Activated CD8-positive, alpha-beta memory T cell treated with anti-CD3 and anti-CD28 coated beads, Interleukin-2, amount 50 U/mL, for 4 hours (primary cell): ENCODE data around the gene CDC42EP2.
"Not testable (repeated sequence)": the region's sequence is repeated elsewhere in the genome, so short reads cannot be mapped to it uniquely, and the experiment has no call there.

Source experiments
- DNase-seq: peaks from one replicate; pipeline ENCODE4 v3.0.0-alpha.2; 2020

Gene CDC42EP2

DNA sequence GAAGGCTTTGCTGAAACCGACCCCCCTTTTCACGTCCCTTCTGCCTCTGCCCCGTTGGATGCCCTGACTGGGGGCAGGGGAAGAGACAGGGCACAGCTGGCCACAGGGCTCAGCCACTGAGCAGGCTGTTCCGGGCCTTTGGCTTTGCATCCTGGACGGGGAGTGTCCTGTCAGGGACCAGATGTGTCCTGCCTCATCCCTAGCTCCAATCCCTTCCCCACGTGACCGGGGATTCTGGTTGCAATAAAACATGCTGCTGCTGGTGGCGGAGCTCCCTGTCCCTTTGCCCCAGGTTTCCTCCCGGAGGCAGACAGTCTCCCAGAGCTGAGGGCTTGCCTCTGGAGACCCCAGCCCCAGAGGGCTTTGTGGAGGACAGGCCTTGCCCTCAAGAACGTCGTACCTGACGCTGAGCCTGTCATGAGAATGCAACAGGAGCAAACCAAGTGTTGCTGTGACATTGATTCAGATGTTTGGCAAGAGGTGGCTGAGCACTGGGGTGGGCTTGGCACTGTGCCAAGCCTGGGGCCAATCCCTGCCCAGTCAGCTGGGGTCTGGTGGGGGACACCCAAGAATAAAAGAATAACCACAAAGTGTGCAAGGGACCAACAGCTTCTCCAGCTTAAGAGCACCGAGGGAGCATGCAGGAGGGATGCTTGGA lies 7.3 kb downstream of the CDC42EP2 start:
- no peak for DNase-seq

DNA sequence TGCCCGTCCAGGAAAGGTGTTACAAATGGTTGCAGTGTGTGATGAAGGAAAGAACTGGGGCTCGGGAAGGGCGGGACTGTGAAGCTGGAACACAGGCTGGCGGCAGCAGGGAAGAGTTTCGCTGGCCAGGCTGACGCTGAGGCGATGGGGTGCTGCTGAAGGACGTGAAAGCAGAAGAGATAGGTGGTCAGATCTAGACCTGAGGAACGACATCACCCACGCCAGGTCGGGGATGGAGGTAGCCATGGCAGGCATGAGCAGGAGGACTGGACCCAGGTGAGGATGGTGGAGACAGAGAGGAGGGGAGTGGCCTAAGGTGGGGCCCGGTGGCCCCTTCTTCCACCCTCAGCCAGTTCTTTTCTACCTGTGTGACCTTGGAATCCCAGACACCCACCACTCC lies 9.1 kb downstream of the CDC42EP2 start:
- DNase-seq: no peak

DNA sequence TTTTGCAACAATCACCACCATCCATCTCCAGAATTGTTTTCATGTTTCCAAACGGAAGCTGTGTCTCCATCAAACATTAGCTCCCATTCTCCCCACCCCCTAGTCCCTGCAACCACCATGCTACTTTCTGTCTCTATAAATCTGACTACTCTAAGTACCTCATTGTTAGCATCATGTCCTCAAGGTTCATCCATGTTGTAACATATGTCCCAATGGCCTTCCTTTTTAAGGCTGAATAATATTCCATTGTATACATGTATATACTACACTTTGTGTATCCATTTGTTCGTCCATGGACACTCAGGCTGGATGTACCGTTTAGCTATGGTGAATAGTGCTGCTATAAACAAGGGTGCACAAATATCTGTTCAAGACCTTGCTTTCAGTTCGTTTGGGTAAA lies 10.8 kb downstream of the CDC42EP2 start:
- DNase-seq: no peak

DNA sequence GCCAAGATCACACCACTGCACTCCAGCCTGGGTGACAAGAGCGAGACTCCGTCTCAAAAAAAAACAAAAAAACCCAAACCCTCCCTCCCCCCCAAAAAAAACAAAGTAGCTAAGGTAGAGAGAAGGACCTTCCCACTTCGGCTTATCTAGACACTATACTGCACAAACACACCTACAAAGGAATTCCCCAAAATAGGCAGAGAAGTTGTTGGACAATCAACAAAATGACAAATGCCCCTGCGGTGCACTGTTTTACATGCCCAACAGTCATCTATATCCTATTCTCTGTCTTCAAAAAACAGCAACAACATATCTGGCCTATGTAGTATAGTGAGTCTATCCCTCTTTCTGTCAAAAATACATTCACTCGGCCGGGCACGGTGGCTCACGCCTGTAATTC lies 12.4 kb downstream of the CDC42EP2 start:
- no peak for DNase-seq

DNA sequence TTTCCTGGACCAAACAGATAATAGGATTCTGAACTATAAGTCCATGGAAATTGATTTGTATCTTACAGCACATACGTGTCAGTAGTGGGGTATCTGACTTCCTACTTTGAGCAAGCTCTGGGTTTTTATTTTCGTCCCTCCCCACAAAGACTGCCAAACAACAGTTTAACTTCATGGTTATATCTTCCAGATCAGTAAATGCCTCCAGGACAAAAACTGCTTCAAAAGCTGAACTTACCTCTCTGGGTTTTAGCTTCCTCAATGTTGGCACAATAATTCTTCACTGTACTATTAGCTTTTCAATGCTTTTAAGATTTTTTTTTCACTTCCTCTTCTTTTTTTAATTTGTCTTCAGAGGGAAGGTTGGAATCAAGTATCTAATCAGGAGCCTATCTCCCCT lies 14.8 kb downstream of the CDC42EP2 start:
- DNase-seq: no peak

DNA sequence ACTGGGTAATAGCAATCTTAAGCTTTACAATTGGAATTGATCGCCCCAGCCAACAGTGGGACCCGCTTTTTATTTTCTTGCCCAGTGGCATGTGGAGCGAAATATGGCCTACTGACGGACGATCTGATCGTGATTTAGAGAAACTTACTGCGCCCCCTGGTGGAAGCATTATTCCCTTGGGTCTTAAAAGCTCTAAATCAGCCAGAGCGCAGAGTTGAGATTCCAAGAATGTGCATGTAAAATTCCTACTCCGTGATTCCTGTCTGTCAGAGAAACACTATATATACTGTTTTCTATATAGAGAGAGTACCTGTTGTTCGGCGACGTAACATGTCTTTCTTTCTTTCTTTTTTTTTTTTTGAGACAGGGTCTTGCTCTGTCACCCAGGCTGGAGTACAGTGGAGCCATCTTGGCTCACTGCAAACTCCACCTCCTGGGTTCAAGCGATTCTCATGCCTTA lies 15.3 kb downstream of the CDC42EP2 start:
- peak; percentile 83 for DNase-seq

DNA sequence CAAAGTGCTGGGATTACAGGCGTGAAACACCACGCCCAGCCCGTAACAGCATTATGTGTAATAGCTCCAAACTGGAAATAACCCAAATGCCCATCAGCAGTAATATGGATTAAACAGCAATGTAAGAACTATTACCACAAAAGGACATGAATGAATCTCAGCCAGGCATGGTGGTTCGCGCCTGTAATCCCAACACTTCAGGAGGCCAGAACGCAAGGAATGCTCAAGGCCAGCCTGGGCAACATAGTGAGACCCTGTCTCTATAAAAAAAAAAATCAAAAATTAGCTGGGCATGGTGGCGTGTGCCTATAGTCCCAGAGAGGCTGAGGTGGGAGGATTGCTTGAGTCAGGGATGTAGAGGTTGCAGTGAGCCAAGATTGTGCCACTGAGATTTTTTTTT lies 15.9 kb downstream of the CDC42EP2 start:
- no peak for DNase-seq

DNA sequence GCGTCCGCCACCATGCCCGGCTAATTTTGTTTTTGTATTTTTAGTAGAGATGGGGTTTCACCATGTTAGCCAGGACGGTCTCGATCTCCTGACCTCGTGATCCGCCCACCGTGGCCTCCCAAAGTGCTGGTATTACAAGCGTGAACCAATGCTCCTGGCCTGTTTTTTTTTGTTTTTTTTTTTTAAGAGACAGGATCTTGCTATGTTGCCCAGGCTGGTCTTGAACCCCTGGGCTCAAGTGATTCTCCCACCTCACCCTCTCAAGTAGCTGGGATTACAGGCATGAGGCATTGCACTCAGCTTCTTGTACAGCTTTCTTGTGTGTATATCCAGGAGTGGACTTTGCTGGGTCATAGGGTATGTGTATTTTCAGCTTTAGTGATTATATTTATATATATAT lies 17.9 kb downstream of the CDC42EP2 start:
- not testable (repeated sequence) for DNase-seq

DNA sequence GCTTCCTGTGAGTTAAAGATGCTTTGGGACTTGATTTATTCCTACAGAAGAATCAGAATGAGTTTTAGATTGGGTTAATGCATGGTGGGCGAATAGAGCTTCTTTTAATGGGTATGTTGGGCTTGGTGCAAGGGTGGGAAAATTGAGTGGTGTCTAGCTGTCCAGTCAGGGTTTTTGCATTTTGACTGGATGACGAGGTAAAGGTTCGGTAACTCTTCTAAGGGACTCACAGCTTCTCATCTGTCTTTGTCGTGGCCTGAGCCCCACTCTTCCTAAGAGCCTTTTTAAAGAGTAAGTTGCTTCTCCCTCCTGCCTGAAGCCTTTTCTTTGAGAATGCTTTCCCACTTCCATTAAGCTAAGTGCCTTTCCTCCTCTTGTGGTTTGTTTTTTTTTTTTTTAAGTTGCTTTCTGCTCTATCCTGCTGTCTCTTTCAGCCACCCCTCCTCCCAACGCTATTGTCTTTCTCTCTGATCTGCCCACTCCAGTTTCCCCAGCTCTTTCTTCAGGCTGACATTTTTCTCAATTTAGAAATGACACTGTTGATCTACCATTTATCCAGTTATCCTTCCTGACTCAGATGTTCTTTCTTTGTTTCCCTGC lies 20.1 kb downstream of the CDC42EP2 start:
- no peak for DNase-seq

DNA sequence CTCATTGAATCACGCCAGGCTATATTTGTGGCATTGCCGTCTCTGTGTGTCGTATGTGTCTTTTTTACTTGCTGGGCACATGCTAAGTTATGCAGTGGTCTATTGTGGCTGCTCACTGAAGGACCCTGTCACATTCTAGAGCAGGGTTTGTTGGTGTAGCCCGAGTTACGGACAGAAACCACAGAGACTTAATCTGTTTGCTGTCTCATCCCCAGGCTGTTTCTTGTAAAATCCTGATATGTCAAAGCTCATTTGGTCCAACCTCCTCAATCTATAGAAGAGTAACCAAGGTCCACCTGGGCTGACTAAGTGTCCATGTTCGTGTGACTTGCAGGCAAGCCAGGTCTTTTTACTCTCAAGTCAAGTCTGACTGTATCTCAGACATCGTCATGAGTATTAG lies 24.0 kb downstream of the CDC42EP2 start:
- no peak for DNase-seq

DNA sequence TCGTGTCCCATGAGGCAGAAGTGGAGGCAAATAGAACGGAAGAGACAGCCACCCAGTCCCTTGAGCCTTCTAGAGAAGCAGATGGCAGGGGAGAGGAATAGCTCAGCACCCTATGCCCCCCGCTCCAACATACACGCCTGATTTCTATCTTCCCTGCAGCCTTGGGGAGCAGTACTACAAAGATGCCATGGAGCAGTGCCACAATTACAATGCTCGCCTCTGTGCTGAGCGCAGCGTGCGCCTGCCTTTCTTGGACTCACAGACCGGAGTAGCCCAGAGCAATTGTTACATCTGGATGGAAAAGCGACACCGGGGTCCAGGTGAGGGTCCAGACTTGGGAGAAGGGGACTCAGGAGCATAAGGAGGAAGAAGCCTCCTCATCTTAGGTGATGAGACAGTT lies 25.6 kb downstream of the CDC42EP2 start:
- DNase-seq: no peak

DNA sequence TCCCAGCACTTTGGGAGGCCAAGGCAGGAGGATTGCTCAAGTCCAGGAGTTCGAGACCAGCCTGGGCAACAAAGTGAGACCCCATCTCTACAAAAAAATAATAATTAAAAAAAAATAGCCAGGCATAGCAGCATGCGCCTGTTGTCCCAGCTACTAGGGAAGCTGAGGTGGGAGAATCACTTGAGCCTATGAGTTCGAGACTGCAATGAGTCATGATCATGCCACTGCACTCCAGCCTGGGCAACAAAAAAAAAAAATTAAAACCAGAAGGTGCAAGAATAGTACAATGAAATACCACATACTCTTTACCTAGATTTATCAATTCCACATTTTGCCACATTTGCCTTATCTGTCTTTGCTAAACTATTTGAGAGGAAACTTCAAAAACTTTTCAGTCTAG lies 27.2 kb downstream of the CDC42EP2 start:
- DNase-seq: no peak

DNA sequence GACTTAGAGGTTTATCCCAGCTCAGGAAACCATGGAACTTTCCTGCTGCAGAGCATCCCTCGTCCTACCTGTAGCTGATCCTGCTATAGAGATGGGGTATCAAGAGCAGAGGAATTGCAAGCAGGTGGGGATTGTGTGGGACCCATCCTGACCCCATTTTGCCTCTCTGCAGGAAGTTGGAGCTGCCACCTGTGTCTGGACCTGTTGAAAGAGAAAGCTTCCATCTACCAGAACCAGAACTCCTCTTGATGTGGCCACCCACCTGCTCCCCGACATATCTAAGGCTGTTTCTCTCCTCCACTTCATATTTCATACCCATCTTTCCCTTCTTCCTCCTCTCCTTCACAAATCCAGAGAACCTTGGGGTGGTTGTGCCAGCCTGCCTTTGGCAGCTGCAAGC lies 36.8 kb downstream of the CDC42EP2 start:
- no peak for DNase-seq

DNA sequence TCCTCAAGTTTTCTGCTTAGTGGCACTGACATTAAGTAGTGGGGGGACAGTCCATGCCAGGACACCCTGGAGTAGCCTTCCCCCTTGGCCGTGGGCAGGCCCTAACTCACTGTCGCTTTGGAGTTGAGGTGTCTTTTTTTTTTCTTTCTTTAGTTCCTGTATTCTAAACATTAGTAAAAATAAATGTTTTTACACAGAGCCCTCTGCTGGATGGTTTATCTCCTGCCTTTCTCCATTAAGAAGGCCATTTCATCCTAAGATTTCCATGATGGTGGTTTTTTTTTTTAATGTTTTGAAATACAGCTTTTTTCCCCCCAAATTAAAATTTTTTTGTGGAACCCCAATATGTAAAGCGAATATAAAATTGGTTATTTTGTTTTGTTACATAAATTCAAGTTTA lies 38.1 kb downstream of the CDC42EP2 start:
- DNase-seq: no peak

DNA sequence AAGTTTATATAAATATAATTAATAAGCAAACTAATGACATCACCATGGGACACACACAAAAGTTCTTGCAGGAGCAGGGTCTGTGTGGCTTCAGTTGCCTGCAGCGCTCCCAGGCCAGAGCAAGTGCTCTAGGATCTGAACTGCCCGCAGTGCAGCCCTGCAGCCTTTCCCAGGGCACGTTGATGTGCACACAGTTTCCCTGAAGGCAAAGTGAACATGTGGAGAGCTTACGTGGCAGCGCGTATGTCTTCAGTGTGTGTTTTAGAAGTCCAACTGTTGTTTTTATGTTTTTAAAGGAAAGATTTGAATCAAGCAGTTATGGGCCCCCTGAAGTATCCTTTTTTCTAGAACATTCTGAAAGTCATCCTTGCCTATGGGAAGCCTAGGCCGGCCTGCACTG lies 38.7 kb downstream of the CDC42EP2 start:
- no peak for DNase-seq

DNA sequence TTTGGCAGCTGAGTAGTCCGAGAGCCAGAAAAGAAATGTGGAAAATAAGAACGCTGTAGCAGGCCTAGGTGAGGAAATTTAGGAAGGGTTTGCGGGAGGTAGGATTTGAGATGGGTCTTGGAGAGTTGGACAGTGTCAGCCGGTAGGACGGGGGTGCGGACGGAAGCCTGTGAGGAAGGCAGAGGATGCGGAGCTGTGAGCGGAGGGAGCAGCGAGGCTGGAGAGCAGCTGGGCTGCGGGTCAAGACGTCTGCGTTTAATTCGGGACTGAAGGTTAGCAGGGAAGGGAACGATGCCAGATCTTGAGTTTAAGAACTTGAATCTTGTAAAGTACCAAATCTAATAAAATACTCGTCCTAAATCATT lies 39.2 kb downstream of the CDC42EP2 start:
- DNase-seq: no peak

DNA sequence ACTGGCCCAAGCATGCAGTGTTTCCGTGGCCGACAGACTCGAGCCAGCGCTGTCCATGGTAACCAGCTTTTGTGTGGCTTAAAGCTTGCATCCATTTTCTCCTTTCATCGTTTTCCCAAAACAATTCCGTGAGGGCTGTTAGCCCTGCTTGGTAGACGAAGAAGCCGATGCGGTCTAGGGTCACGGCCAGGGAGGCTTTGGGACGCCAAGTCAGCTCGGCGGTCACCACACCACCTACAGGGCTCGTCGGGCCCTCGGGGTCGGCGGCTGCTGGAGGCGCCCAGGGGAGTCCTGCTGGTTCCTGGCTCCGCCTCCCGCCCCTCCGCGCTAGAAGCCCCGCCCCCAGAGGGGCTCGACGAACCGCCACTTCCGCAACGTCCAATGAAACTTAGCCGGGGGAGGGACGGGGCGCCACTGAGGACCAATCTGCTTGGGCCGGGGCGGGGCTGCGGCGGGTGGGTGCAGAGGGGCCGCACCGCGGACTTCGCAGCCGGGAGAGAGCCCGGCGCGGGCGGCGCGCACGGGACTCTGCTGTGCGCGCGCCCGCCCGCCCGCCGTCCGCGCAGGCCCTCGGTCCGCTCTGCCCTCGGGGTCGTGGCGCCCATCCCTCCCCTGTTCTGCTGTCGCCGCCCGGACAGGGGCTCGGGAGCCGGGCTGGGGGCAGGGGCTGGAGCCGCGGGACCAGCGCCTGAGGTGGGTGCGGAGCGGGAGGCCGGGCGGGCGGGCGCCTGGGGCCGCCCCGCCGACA lies 39.8 kb downstream of the CDC42EP2 start, which contains the start of gene TIGD3:
TIGD3 (plus strand) TSS at position 487 of the 748 bp plus-strand sequence. CDS start 1,058 bp downstream, outside the sequence.
- DNase-seq: peak; percentile 99

DNA sequence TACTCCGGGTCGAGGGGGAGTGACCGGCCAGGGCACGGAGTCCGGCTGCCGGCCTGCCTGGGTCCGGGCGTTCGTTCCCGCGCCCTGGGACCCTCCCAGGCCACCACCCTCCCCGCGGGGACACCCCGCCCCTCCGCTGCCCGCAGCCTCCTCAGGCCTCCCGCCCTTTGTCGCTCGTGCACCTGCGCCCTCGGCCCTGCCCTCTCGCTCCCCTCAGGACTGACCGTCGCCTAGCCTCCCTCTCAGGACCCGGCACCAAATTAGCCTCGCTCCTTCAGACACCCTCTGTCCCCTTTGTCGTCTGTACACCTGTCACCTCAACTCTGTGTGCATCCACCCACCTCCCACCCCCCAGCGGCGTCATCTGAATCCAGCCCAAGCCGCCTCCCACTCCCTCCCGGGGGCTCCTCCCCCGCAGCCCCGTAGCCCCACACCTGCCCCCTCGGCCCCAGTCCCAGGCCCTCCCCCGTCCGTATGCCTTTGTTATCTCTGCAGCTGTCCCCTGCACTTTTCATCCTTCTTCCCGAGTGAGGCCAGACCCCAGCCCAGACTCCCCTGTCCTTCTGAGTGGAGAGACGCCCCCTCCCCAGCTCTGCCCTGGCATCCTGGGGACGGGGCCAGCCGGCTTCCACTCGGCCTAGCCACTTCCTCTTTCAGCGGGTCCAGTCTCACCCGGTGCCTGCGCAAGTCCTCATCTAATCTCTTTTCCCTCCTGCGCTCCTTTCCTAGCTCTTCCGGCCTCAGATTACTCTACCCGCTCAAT lies 40.5 kb downstream of the CDC42EP2 start:
- peak; percentile 66 for DNase-seq

DNA sequence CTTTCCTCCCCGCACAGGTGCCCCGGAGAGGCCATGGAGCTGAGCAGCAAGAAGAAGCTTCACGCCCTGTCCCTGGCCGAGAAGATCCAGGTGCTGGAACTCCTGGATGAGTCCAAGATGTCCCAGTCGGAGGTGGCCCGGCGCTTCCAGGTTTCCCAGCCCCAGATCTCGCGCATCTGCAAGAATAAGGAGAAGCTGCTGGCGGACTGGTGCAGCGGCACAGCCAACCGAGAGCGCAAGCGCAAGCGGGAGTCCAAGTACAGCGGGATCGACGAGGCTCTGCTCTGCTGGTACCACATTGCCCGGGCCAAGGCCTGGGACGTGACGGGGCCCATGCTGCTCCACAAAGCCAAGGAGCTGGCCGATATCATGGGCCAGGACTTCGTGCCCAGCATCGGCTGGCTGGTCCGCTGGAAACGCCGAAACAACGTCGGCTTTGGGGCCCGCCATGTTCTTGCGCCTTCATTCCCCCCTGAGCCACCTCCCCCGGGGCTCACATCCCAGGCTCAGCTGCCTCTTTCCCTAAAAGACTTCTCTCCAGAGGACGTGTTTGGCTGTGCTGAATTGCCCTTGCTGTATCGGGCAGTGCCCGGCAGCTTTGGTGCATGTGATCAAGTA lies 41.2 kb downstream of the CDC42EP2 start:
- no peak for DNase-seq

DNA sequence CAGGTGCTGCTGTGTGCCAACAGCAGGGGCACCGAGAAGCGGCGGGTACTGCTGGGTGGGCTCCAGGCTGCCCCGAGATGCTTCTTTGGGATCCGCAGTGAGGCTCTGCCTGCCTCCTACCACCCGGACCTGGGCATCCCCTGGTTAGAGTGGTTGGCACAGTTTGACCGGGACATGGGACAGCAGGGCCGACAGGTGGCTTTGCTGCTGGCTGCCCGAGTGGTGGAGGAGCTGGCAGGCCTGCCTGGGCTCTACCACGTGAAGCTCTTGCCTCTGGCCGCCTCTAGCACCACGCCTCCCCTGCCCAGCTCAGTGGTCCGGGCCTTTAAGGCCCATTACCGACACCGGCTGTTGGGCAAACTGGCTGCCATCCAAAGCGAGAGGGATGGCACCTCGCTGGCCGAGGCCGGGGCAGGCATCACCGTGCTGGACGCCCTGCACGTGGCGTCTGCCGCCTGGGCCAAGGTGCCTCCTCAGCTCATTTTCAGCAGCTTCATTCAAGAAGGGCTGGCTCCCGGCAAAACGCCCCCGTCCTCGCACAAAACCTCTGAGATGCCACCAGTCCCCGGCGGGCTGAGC lies 41.8 kb downstream of the CDC42EP2 start:
- DNase-seq: no peak

DNA sequence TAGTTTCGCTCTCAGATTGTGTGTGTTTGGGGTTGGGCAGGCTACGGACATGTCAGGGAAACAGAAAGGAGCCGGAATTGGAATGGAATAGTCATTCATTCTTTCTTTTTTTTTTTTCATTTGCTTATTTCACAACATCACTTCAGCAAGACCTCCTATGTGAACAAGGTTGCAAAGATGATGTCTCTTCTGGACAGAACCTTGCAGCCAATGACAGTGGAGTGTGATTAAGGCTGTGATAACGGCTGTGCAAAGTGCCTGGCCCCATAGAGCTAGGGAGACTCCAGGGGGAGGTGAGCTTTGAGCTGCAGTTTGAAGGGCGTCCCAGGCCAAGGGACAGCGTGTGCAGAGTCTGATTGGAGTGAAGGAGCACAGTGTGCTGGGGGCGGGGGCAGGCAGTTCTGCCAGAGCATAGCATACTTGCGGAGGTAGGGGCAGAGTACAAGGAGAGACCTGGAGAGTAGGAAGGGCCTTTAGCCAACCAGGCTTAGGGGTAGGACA lies 43.2 kb downstream of the CDC42EP2 start:
- DNase-seq: no peak

DNA sequence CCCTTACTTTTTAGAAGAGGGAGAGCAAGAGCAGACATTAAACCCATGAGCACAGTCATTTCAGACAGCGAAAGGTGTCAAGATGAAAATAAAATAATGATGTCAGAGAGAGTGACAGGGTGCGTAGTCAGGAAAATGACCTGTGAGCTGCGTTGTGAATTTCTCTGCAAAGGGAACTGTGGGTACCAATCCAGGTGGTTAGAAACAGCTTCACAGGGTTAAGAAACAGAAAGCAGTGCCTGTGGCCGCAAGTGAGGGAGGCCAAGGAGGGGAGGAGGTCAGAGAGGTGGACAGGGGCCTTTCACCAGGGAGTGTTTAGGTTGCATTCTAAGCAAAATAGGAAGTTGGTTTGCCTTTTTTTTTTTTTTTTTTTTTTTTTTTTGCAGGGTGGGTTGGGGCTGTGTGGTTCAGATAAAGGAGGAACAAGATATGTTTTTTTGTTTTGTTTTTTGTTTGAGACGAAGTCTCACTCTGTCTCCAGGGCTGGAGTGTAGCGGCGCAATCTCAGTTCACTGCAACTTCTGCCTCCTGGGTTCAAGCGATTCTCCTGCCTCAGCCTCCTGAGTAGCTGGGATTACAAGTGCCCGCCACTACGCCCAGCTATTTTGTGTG lies 47.8 kb downstream of the CDC42EP2 start:
- DNase-seq: no peak
